K562 (cell line): ENCODE measurements around the gene RTN4. TPM values are rescaled to one million over a fixed set of nuclear protein-coding genes. Genes with fewer than 3 reads are reported as not detected.

Source experiments
- DDX20 ChIP-seq: fragments of 450-650 bp; IDR thresholded peaks from 2 replicates; pipeline ENCODE4 v1.6.1; 2016; ENCODE audit warnings: missing genetic modification characterization, low read depth, mild to moderate bottlenecking, missing compliant biosample characterization, moderate library complexity
- ELF4 ChIP-seq: fragments of 450-650 bp; formaldehyde crosslinking; IDR thresholded peaks from 2 replicates; pipeline ENCODE4 v1.4.0; 2022; ENCODE audit warnings: missing genetic modification characterization
- KDM4B ChIP-seq, 2 experiments: fragments of 450-650 bp in 1 of 2; sonication (generic) in 1 of 2; IDR thresholded peaks; 2 replicates each; pipeline ENCODE4 v1.6.1; 2016 to 2017; ENCODE audit warnings: borderline replicate concordance in 2 of 2, antibody characterized with exemption in 1 of 2, low read depth in 1 of 2, mild to moderate bottlenecking in 1 of 2
- MGA ChIP-seq: fragments of 450-650 bp; IDR thresholded peaks from 2 replicates; pipeline ENCODE4 v1.6.1; 2016; ENCODE audit warnings: mild to moderate bottlenecking, moderate library complexity
- PBX2 ChIP-seq, 2 experiments: IDR thresholded peaks in 1 of 2; conservative IDR thresholded peaks in 1 of 2; 2 replicates each; pipeline ENCODE4 v1.6.1; 2016; ENCODE audit warnings: low read depth in 2 of 2, mild to moderate bottlenecking in 1 of 2, missing compliant biosample characterization in 1 of 2, missing genetic modification characterization in 1 of 2, moderate library complexity in 1 of 2
- ZC3H11A ChIP-seq: IDR thresholded peaks from 2 replicates; pipeline ENCODE4 v1.6.1; 2012; ENCODE audit warnings: low read depth, low read length, improper control_type of control experiment
- ZNF785 ChIP-seq: fragments of 250-450 bp; sonication (Bioruptor Pico); IDR thresholded peaks from 2 replicates; pipeline ENCODE4 v1.4.0; 2020; ENCODE audit warnings: mild to moderate bottlenecking
- polyA plus RNA-seq, 8 experiments: library from polyadenylated mRNA; depleted of rRNA in 4 of 8; stranded (reverse) in 5 of 8; unstranded in 3 of 8; fragments of >200 nt; fragmentation: Nextera tagmentation in 2 of 8; fragmentation: Illumina TruSeq in 1 of 8; extraction: Ambion mirVana in 2 of 8; extraction: Trizol in 1 of 8; gene quantifications; 2 replicates each; pipeline versions ENCODE4 v1.2.1 to v1.2.3, GENCODE V29; 2011 to 2014; ENCODE audit warnings: inconsistent platforms in 1 of 8, missing spikeins in 1 of 8
- total RNA-seq, 7 experiments: library from RNA; depleted of rRNA in 6 of 7; stranded (reverse); fragments of >200 nt in 6 of 7; fragmentation: Illumina TruSeq in 2 of 7; extraction: Trizol in 2 of 7; gene quantifications; 2 replicates each; pipeline versions ENCODE4 v1.2.1 to v1.2.3, GENCODE V29; 2011 to 2021; ENCODE audit warnings: low replicate concordance in 1 of 7

RTN4 gene
- total and polyA plus RNA-seq, 9 of the 15 experiments (the other 6 are each of a cell fraction or from before 2014, with no cell fraction given): 73.0 to 248 (median 116) TPM

- TF ChIP-seq DDX20 (tag) (peak; percentile 38; the same call in 1 of the 2 replicates), MGA (no peak), KDM4B (IDR thresholded peaks at IDR 0.05; ENCODE audit: borderline replicate concordance in 2 of 2, low read depth in 1 of 2) (no peak), PBX2 (CRISPR knock-in tag; IDR thresholded peaks at IDR 0.05; ENCODE audit: low read depth) (no peak), PBX2 (tag; conservative IDR thresholded peaks at IDR 0.05; ENCODE audit: low read depth) (no peak), ELF4 (no peak), ZC3H11A (no peak), ZNF785 (CRISPR knock-in tag) (no peak)
These were observed 2.1 kb upstream of the RTN4 start (continued) for GRCh38 chr2:55052129-55053061.
